Measurements from ENCODE around the gene OR4A15.

OR4A15 gene

DNA sequence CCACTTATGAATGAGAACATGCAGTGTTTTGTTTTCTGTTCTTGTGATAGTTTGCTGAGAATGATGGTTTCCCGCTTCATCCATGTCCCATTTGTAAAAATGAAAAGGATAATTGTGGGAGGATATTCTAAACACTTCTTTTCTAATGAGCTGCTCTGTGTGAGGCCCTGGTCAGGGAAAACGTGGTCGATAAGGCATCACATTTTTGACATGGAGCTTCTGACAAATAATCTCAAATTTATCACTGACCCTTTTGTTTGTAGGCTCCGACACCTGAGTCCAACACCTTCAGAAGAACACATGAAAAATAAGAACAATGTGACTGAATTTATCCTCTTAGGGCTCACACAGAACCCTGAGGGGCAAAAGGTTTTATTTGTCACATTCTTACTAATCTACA lies at the start of gene OR4A15:
TSS of gene OR4A15 (plus strand) at position 301 of the 400 bp plus-strand sequence. CDS start at position 301, 0 bp downstream.
- no peaks in the 10 kb centered on the region for H3K9me2 ChIP-seq (replicated peaks; ENCODE audit: insufficient read depth, low read length)
- H3K4me3 ChIP-seq (ENCODE audit: insufficient read depth, low read length, poor library complexity, severe bottlenecking): no peak within 1 kb of the TSS
- TF ChIP-seq, protein P1, sequence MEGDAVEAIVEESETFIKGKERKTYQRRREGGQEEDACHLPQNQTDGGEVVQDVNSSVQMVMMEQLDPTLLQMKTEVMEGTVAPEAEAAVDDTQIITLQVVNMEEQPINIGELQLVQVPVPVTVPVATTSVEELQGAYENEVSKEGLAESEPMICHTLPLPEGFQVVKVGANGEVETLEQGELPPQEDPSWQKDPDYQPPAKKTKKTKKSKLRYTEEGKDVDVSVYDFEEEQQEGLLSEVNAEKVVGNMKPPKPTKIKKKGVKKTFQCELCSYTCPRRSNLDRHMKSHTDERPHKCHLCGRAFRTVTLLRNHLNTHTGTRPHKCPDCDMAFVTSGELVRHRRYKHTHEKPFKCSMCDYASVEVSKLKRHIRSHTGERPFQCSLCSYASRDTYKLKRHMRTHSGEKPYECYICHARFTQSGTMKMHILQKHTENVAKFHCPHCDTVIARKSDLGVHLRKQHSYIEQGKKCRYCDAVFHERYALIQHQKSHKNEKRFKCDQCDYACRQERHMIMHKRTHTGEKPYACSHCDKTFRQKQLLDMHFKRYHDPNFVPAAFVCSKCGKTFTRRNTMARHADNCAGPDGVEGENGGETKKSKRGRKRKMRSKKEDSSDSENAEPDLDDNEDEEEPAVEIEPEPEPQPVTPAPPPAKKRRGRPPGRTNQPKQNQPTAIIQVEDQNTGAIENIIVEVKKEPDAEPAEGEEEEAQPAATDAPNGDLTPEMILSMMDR (IDR thresholded peaks at IDR 0.05; ENCODE audit: insufficient read depth, low read length, poor library complexity, severe bottlenecking): no peak
- no peak for TF ChIP-seq EZH2phosphoT487 (conservative IDR thresholded peaks at IDR 0.05; ENCODE audit: low read length)
- no peaks in the 10 kb centered on the region for H4K20me1 ChIP-seq (ENCODE audit: low read depth, low read length)
- H3K79me2 ChIP-seq (ENCODE audit: insufficient read depth, low read length): no peaks in the 10 kb centered on the region
- no peaks in the 10 kb centered on the region for H3K36me3 ChIP-seq (ENCODE audit: low read length)
- H3F3A ChIP-seq (ENCODE audit: insufficient read depth): no peaks in the 10 kb centered on the region
- H3K27me3 ChIP-seq (ENCODE audit: low read length): no peaks in the 10 kb centered on the region
- no peak within 1 kb of the TSS for H3K27ac ChIP-seq (ENCODE audit: low read depth, low read length)
- no peaks in the 10 kb centered on the region for H3K9me3 ChIP-seq (ENCODE audit: insufficient read depth, low read length)
- no peak within 1 kb of the TSS for H3K4me2 ChIP-seq (ENCODE audit: low read depth, low read length, poor library complexity, severe bottlenecking)
- H3K9ac ChIP-seq (ENCODE audit: low read length): no peak within 1 kb of the TSS
- no peak within 1 kb of the TSS for H2AFZ ChIP-seq (ENCODE audit: low read depth, low read length, severe bottlenecking)

DNA sequence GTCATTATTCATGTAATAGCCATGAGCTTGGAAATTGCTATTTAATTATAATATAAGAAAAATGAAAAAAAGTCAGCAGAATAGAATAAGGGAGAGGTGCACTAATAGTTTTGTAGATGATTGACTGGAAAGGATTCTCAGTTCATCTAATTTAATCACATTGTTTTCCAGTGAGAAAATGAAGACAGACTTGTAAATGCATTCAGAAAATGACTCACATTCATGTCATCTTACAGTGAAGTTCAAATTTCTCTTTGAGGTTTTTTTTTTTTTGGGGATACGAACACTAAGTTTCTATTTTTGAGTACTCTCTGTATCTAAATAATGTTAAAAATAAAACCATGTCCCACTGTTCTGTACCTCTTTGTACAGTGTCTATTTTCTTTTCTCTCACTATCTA lies 43.3 kb upstream of the OR4A15 start:
- Histone ChIP-seq H3F3A (ENCODE audit: insufficient read depth) (no peaks in the 10 kb centered on the region), H2AFZ (ENCODE audit: low read depth, low read length, severe bottlenecking) (no peak overlapping the region), H3K27me3 (ENCODE audit: low read length) (no peaks in the 10 kb centered on the region), H3K4me2 (ENCODE audit: low read depth, low read length, poor library complexity, severe bottlenecking) (no peak overlapping the region), H3K36me3 (ENCODE audit: low read length) (no peaks in the 10 kb centered on the region), H4K20me1 (ENCODE audit: low read depth, low read length) (no peaks in the 10 kb centered on the region), H3K9me2 (replicated peaks; ENCODE audit: insufficient read depth, low read length) (no peaks in the 10 kb centered on the region), H3K27ac (ENCODE audit: low read depth, low read length) (no peak overlapping the region), H3K9ac (ENCODE audit: low read length) (no peak overlapping the region), H3K9me3 (ENCODE audit: insufficient read depth, low read length) (no peaks in the 10 kb centered on the region), H3K4me3 (ENCODE audit: insufficient read depth, low read length, poor library complexity, severe bottlenecking) (no peak overlapping the region), H3K79me2 (ENCODE audit: insufficient read depth, low read length) (no peaks in the 10 kb centered on the region)
- TF ChIP-seq EZH2phosphoT487 (conservative IDR thresholded peaks at IDR 0.05; ENCODE audit: low read length): no peak
- TF ChIP-seq, protein P1 (IDR thresholded peaks at IDR 0.05; ENCODE audit: insufficient read depth, low read length, poor library complexity, severe bottlenecking): no peak

DNA sequence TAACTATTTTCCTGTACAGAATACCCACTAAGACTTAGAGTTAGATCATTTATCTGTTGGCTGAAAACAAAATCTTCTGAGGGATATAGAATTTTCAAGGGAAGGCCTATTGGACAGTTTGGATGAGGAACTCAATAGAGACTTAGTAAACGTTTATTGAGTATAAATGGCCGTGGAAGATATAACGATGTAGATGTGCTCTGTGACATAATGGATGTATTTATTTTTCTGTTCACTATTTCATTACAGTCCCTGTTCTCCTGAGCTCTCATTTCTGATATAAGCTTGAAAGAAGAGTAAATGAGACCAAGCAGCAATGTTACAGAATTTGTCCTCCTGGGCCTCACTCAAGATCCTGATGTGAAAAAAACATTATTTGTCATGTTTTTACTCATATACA lies 24.9 kb upstream of the OR4A15 start, which contains the start of gene OR4A16:
TSS of gene OR4A16 (plus strand) at position 301 of the 400 bp plus-strand sequence. CDS start at position 301, 0 bp downstream.
- Histone ChIP-seq H4K20me1 (ENCODE audit: low read depth, low read length) (no peaks in the 10 kb centered on the region), H3K27me3 (ENCODE audit: low read length) (no peaks in the 10 kb centered on the region), H3K4me3 (ENCODE audit: insufficient read depth, low read length, poor library complexity, severe bottlenecking) (no peak within 1 kb of the TSS), H3F3A (ENCODE audit: insufficient read depth) (no peaks in the 10 kb centered on the region), H3K4me2 (ENCODE audit: low read depth, low read length, poor library complexity, severe bottlenecking) (no peak within 1 kb of the TSS), H3K9ac (ENCODE audit: low read length) (no peak within 1 kb of the TSS), H3K79me2 (ENCODE audit: insufficient read depth, low read length) (no peaks in the 10 kb centered on the region), H2AFZ (ENCODE audit: low read depth, low read length, severe bottlenecking) (no peak within 1 kb of the TSS), H3K27ac (ENCODE audit: low read depth, low read length) (no peak within 1 kb of the TSS), H3K9me2 (replicated peaks; ENCODE audit: insufficient read depth, low read length) (no peaks in the 10 kb centered on the region), H3K9me3 (ENCODE audit: insufficient read depth, low read length) (no peaks in the 10 kb centered on the region), H3K36me3 (ENCODE audit: low read length) (no peaks in the 10 kb centered on the region)
- no peak for TF ChIP-seq EZH2phosphoT487 (conservative IDR thresholded peaks at IDR 0.05; ENCODE audit: low read length)
- TF ChIP-seq, protein P1 (IDR thresholded peaks at IDR 0.05; ENCODE audit: insufficient read depth, low read length, poor library complexity, severe bottlenecking): no peak

All from SU-DHL-6 (cell line).